AG08396 (cell line): ENCODE measurements around the gene DLGAP1.

Source experiments
- DNase-seq: peaks from one replicate; pipeline ENCODE4 v3.0.0; 2012; ENCODE audit warnings: low spot score, mixed read lengths

The DLGAP1 gene

GRCh38 chr18:4238966-4239365 lies 216.1 kb downstream of the DLGAP1 start:
- no peak for DNase-seq

GRCh38 chr18:4237664-4238041 lies 217.5 kb downstream of the DLGAP1 start:
- DNase-seq: no peak

- no peak for DNase-seq
Observed at GRCh38 chr18:4236940-4237663, 218.0 kb downstream of the DLGAP1 start.

GRCh38 chr18:4233468-4233867 lies 221.6 kb downstream of the DLGAP1 start:
- no peak for DNase-seq

- no peak for DNase-seq
Observed at GRCh38 chr18:4232656-4233055, 222.5 kb downstream of the DLGAP1 start.

GRCh38 chr18:4231260-4231659 lies 223.8 kb downstream of the DLGAP1 start:
- no peak for DNase-seq

GRCh38 chr18:4230450-4231168 lies 224.5 kb downstream of the DLGAP1 start:
- no peak for DNase-seq

- DNase-seq: no peak
Observed at GRCh38 chr18:4224031-4224704, 230.9 kb downstream of the DLGAP1 start.

GRCh38 chr18:4211111-4211837 lies 243.8 kb downstream of the DLGAP1 start:
- no peak for DNase-seq

GRCh38 chr18:4208366-4208765 lies 246.7 kb downstream of the DLGAP1 start:
- DNase-seq: no peak

- no peak for DNase-seq
Observed at GRCh38 chr18:4207383-4207985, 247.6 kb downstream of the DLGAP1 start.

GRCh38 chr18:4204438-4204720 lies 250.7 kb downstream of the DLGAP1 start:
- DNase-seq: no peak

- no peak for DNase-seq
Observed at GRCh38 chr18:4203568-4204437, 251.3 kb downstream of the DLGAP1 start.

GRCh38 chr18:4200399-4200798 lies 254.7 kb downstream of the DLGAP1 start:
- DNase-seq: no peak

- no peak for DNase-seq
Observed at GRCh38 chr18:4198956-4199355, 256.2 kb downstream of the DLGAP1 start.

- no peak for DNase-seq
Observed at GRCh38 chr18:4196351-4196750, 258.8 kb downstream of the DLGAP1 start.

- DNase-seq: no peak
Observed at GRCh38 chr18:4193086-4193485, 262.0 kb downstream of the DLGAP1 start.

- no peak for DNase-seq
Observed at GRCh38 chr18:4181882-4182568, 273.1 kb downstream of the DLGAP1 start.

- no peak for DNase-seq
Observed at GRCh38 chr18:4181086-4181485, 274.0 kb downstream of the DLGAP1 start.

- DNase-seq: no peak
Observed at GRCh38 chr18:4172196-4173100, 282.7 kb downstream of the DLGAP1 start.
